Fibroblast of lung (primary cell): Measurements from ENCODE around the gene STARD3. TPM values are rescaled to one million over a fixed set of nuclear protein-coding genes. Genes with fewer than 3 reads are reported as not detected.
A peak's percentile ranks its signal among the peaks of the same experiment; 100 is the strongest.

Experiments
- DNase-seq, 2 donors: peaks; one replicate each; pipeline versions ENCODE4 v3.0.0 to v3.0.0-alpha.2; 2010; ENCODE audit warnings: low read depth in 2 of 2
- H2AFZ ChIP-seq: 2 replicates; pipeline ENCODE4 v1.5.1; 2012; ENCODE audit warnings: low read length, control low read depth, inconsistent platforms
- H3K27ac ChIP-seq: 2 replicates; pipeline ENCODE4 v1.5.1; 2011; ENCODE audit warnings: low read length, control low read depth; ENCODE audit not compliant: insufficient read depth
- H3K27me3 ChIP-seq: 2 replicates; pipeline ENCODE4 v1.5.1; 2011; ENCODE audit warnings: mild to moderate bottlenecking, low read length; ENCODE audit not compliant: control insufficient read depth, insufficient read depth
- H3K36me3 ChIP-seq: 2 replicates; pipeline ENCODE4 v1.5.1; 2011; ENCODE audit warnings: low read length; ENCODE audit not compliant: control insufficient read depth, insufficient read depth
- H3K4me1 ChIP-seq: 2 replicates; pipeline ENCODE4 v1.5.1; 2011; ENCODE audit warnings: low read length; ENCODE audit not compliant: control insufficient read depth, insufficient read depth; ENCODE audit errors: extremely low read depth
- H3K4me2 ChIP-seq: 2 replicates; pipeline ENCODE4 v1.5.1; 2011; ENCODE audit warnings: low read length, control low read depth; ENCODE audit not compliant: insufficient read depth; ENCODE audit errors: extremely low read depth
- H3K4me3 ChIP-seq, 4 experiments: fragments of 200-600 bp in 1 of 4; sonication (generic) in 1 of 4; replicated peaks in 1 of 4; 2 replicates each; pipeline ENCODE4 v1.5.1; 2011 to 2016; ENCODE audit warnings: low read length in 4 of 4, low read depth in 3 of 4, mild to moderate bottlenecking in 3 of 4, control low read depth in 2 of 4, inconsistent platforms in 1 of 4, mixed read lengths in 1 of 4; ENCODE audit not compliant: insufficient read depth in 1 of 4; ENCODE audit errors: control extremely low read depth in 1 of 4
- H3K79me2 ChIP-seq: 2 replicates; pipeline ENCODE4 v1.5.1; 2012; ENCODE audit warnings: mild to moderate bottlenecking, low read length, inconsistent platforms; ENCODE audit not compliant: control insufficient read depth, insufficient read depth
- H3K9ac ChIP-seq: 2 replicates; pipeline ENCODE4 v1.5.1; 2011; ENCODE audit warnings: mild to moderate bottlenecking, low read length, control low read depth; ENCODE audit not compliant: insufficient read depth
- H3K9me3 ChIP-seq: 2 replicates; pipeline ENCODE4 v1.5.1; 2012; ENCODE audit warnings: low read depth, low read length; ENCODE audit not compliant: control insufficient read depth, insufficient read depth
- H4K20me1 ChIP-seq: 2 replicates; pipeline ENCODE4 v1.5.1; 2011; ENCODE audit warnings: low read length; ENCODE audit not compliant: control insufficient read depth, insufficient read depth; ENCODE audit errors: extremely low read depth
- CTCF ChIP-seq, 2 donors: IDR thresholded peaks in 1 of 2; conservative IDR thresholded peaks in 1 of 2; 1 replicate in 1 of 2; 2 replicates in 1 of 2; pipeline ENCODE4 v1.5.1; 2011 to 2012; ENCODE audit warnings: low read length in 2 of 2, control low read depth in 1 of 2, inconsistent platforms in 1 of 2, low read depth in 1 of 2, mild to moderate bottlenecking in 1 of 2
- EZH2 ChIP-seq: IDR thresholded peaks from 2 replicates; pipeline ENCODE4 v1.5.1; 2012; ENCODE audit warnings: low read length, control low read depth, mild to moderate bottlenecking; ENCODE audit errors: missing control alignments
- polyA plus RNA-seq, 2 donors: library from polyadenylated mRNA; depleted of rRNA in 1 of 2; stranded (reverse) in 1 of 2; unstranded in 1 of 2; fragments of >200 nt; gene quantifications; 2 replicates each; pipeline ENCODE4 v1.2.1, GENCODE V29; 2011 to 2012; ENCODE audit warnings: missing spikeins in 1 of 2
- total RNA-seq: library from RNA; depleted of rRNA; stranded (reverse); fragments of >200 nt; gene quantifications from 2 replicates; pipeline ENCODE4 v1.2.1, GENCODE V29; 2014

The STARD3 gene
- total and polyA plus RNA-seq, 2 donors (not counting 1 experiment from before 2014, with no cell fraction given): 30.4 to 31.7 TPM

GRCh38 chr17:39602533-39603303, 34.2 kb upstream of the STARD3 start:
- no peak overlapping the region for H3K4me3 ChIP-seq
- H3K27me3 ChIP-seq: peaks cover 87% of the 10 kb centered on the region
- no peak overlapping the region for H2AFZ ChIP-seq
- H3K36me3 ChIP-seq: no peaks in the 10 kb centered on the region
- H3K4me1 ChIP-seq: no peaks in the 10 kb centered on the region
- no peak overlapping the region for H3K27ac ChIP-seq
- H3K9me3 ChIP-seq: no peaks in the 10 kb centered on the region
- no peaks in the 10 kb centered on the region for H3K79me2 ChIP-seq
- TF ChIP-seq CTCF (conservative IDR thresholded peaks at IDR 0.05 in 1 of 2, IDR thresholded peaks at IDR 0.05 in 1 of 2; ENCODE audit: low read depth in 1 of 2, low read length in 2 of 2) (no peak), EZH2 (no peak)
- H3K9ac ChIP-seq: no peak overlapping the region
- H4K20me1 ChIP-seq: no peaks in the 10 kb centered on the region
- no peak overlapping the region for H3K4me2 ChIP-seq
- DNase-seq: no peak

DNA sequence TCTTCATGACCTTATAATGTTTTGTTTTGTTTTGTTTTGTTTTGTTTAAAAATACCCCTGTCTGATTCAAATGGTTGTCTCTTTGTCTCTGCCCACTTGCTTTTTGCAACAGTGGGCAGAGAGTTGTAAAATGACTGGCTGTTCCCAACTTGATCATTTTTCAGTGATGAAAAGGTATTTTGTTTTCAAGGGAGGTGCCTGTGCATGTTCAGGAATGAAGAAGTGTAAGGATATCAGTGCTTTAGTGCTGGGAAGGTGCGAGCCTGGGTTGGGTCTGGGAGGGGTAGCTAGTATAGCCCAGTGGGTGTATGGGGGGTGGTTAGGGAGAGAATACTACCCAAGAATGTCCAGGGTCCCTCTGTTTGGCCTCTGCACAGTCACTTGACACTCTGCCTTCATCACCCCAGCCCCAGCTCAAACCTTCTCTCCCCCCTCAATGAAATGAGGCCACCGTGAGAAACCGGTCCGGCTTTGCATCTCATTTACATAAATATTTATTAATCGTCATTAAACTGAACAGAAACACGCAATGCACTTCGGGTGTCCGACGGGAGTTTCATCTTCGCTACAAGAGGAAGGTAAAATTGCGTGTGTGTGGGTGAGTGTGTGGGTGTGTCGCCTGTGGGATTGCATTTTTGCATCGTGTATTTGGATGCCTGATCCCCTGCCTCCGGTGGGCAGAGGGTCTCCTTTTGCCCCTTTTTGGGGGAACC, 33.5 kb upstream of the STARD3 start:
- Histone ChIP-seq H3K9ac (no peak overlapping the region), H3K9me3 (no peaks in the 10 kb centered on the region), H4K20me1 (no peaks in the 10 kb centered on the region), H3K4me3 (no peak overlapping the region), H3K4me1 (no peaks in the 10 kb centered on the region), H3K36me3 (no peaks in the 10 kb centered on the region), H3K4me2 (no peak overlapping the region), H3K27me3 (peaks cover 86% of the 10 kb centered on the region), H3K27ac (no peak overlapping the region), H3K79me2 (no peaks in the 10 kb centered on the region), H2AFZ (no peak overlapping the region)
- peak; percentile 89 for TF ChIP-seq EZH2
- no peak for TF ChIP-seq CTCF (conservative IDR thresholded peaks at IDR 0.05 in 1 of 2, IDR thresholded peaks at IDR 0.05 in 1 of 2; ENCODE audit: low read depth in 1 of 2, low read length in 2 of 2)
- DNase-seq: no peak

DNA sequence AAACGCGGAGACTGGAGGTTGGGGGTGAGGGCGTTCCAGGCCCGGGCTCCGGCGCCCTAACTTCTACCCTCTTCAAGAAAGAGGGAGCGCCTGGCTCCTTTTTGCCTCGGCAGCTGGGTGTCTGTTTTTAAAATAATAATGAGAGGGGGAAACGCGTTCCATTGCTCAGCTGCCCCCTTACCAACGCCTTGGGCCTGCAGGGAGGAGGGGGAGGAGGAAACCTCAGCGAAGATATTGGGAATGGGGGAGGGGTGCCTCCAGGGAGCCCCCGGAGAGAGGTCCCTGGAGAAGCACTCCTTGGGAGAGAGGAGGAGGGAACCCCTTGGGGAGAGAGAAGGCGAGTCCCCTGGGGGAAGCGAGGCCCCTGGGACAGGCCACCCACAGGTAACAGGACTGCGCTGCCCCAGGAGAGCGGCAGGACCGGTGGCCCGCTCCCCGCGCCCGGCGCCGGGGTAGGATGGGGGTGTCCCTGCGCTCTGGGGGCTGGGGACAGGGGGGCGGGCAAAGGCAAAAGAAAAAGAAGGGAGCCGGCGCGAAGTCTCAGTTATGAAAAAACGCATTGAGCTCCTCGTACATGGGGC, 31.9 kb upstream of the STARD3 start:
- Histone ChIP-seq H3K9ac (no peak overlapping the region), H4K20me1 (no peaks in the 10 kb centered on the region), H3K79me2 (no peaks in the 10 kb centered on the region), H3K4me3 (no peak overlapping the region), H3K4me2 (no peak overlapping the region), H3K36me3 (no peaks in the 10 kb centered on the region), H3K27ac (no peak overlapping the region), H3K27me3 (peaks cover 81% of the 10 kb centered on the region), H3K4me1 (no peaks in the 10 kb centered on the region), H3K9me3 (no peaks in the 10 kb centered on the region), H2AFZ (no peak overlapping the region)
- TF ChIP-seq EZH2 (no peak), CTCF (conservative IDR thresholded peaks at IDR 0.05 in 1 of 2, IDR thresholded peaks at IDR 0.05 in 1 of 2; ENCODE audit: low read depth in 1 of 2, low read length in 2 of 2) (no peak)
- no peak for DNase-seq
